COR-L47 (cell line): ENCODE measurements around the gene MAP2K5.

Experiments
- DNase-seq: peaks from one replicate; lab custom pipeline; 2025; lab: John Stamatoyannopoulos, UW

The MAP2K5 gene

GRCh38 chr15:67758619-67759300 lies 216.3 kb downstream of the MAP2K5 start:
- DNase-seq = no peak

- no peak for DNase-seq
These were observed 218.4 kb downstream of the MAP2K5 start for GRCh38 chr15:67760901-67761300.

DNA sequence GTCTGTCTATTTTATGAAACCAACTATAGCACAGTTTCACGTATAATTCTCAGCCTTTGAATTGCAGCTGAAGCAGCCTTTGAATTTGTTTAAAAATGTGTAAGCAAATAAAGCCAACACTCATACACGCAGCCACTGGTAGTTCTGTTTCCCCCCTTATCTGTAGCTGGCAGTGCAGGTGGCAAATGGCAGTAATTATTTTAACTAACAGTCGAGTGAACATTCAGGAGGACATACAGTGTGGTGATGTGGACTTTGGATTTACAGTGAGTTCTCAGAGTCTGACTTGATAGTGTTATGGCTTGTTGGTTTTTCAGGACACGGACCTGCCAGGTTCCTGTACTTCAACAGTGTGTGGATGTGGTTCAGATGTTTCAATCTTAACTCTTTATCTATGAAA lies 218.8 kb downstream of the MAP2K5 start:
- no peak for DNase-seq

- DNase-seq = no peak
These were observed 220.3 kb downstream of the MAP2K5 start for GRCh38 chr15:67762610-67763368.

- no peak for DNase-seq
These were observed 223.2 kb downstream of the MAP2K5 start for GRCh38 chr15:67765701-67766100.

DNA sequence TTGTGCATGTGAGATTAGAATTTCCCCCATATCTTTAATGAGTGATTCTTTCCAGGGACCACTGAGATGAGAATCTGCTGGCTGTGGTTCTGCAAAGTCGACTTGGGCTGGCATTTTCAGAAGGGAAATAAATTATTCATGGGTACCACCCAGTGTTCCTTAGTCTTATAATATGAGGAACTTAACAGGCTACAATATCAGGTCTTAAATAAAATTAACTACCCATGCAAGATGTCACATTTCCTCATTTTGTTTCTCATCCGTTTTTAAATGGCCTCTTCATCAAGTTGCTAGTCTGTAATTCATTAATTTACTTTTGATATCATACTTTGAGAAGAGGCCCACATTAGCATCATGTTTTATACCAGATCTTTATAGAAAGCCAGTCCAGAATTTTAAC lies 224.5 kb downstream of the MAP2K5 start:
- no peak for DNase-seq

GRCh38 chr15:67768313-67768977 lies 225.9 kb downstream of the MAP2K5 start:
- no peak for DNase-seq

DNA sequence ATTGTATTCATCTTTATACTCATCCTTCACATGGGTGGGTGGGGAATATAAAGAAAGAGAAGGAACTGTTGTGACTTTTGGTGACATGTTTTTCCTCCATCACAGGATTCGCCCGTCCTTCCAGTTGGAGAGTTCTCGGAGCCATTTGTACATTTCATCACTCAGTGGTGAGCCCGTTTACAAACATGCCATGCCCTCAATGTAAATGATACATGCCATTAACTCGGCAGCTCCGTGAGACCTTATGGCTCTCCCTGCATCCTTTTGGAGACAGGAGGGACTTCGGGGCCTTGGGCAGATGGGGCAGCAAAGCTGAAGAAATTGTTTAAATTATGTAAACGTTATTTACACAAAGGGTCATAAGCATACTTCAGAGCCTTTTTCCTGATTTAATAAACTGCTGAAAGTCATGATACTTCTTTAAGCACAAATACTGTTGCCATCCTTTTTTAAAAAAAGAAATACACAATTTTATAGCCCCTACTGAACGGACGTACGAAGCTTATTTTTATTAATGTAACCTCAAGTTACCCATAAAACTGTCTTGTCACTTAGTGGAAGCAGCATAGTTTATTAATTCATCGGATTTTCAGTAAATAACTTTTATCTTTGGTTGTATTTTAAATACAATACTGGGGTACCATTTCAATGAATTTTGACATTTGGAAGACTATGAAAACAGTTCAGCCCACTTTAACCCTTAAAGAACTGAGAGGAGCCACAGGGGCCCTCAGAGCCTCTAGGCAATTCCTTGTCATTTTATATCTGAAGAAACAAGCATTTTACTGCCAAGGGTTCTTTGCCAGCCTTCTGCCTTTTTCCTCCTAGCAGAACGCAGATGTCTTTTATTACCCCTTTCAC lies 227.2 kb downstream of the MAP2K5 start:
- DNase-seq = no peak

DNA sequence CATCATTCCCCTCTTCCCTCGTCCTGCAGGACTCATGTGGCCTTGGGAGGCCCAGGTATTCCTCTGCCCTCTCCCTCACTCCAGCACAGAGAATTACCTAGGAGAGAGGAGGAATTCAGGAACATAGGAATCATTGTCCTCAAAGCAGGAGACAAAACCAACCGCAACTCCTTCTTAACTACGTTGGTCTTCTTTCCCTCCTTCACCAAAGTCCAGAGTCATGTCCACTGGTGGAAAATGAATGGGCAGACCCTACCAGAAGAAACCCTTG lies 227.8 kb downstream of the MAP2K5 start:
- DNase-seq = no peak

DNA sequence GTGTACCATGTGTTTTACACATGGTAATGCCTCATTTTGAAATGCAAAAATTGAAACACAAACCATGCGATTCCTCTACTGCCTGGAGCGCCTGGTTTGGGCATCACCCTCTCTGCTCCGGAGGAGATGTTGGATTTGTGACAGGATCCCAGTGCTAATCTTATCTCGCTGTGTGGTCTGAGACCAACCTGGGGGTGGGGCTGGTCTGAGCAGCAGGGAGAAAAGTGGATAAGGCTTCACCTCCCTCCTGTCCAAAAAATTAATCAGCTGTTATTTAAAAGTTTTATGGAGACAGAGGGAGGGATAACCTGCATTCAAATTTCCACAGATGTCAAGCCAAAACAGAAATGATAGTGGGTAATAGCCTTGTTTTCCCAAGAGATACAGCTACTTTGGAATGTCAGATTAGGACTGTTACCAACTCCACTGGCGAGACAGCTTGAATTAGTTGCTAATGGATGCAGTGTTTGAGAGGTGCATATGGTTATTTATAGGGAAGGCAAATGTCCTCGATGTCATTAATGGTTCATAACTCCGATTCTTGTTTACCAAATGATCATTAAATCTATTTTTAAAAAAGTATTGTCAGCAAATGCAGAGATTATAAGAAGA lies 228.8 kb downstream of the MAP2K5 start:
- no peak for DNase-seq

DNA sequence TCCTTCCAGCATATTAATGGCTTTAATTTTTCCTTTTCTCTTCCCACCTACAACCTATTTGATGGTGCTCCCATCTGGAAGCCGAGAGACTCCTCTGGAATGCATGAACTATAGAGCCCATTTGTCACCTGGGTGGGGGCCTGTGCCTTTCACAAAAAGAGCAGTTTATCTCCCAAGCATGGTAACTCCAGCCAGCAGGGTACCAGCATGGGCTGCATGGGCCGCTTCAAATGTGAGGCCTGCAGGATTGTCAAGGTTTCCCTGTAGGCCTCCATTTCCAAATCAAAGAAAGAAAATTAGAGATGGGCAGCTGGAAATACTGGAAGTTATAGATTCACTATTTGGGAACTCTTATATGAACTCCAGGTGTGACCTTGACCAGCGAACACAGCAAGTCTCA lies 232.1 kb downstream of the MAP2K5 start:
- DNase-seq = no peak

DNA sequence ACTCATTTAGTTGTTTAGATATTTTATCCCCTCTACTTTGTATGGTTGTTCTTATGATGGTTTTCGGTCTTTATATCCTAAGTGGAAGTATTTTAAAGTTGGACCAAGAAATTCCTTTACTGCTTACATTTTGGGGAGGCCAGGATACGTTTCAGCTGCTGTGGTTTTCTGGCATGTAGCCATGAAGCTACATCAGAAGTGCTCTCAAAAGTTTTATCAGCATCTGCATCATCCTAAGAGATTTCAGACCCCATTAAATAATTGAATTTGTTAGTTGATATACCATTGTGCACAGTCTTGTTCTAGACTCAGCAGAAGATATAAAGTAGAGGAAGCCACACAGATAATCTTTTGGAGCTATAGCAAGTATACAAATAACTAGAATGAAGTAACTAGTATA lies 232.7 kb downstream of the MAP2K5 start:
- no peak for DNase-seq

GRCh38 chr15:67775998-67776397 lies 233.5 kb downstream of the MAP2K5 start:
- DNase-seq = no peak

- DNase-seq = no peak
These were observed 234.1 kb downstream of the MAP2K5 start for GRCh38 chr15:67776600-67776999.

- no peak for DNase-seq
These were observed 234.6 kb downstream of the MAP2K5 start for GRCh38 chr15:67777071-67777470.

- no peak for DNase-seq
These were observed 235.3 kb downstream of the MAP2K5 start for GRCh38 chr15:67777773-67778172.

DNA sequence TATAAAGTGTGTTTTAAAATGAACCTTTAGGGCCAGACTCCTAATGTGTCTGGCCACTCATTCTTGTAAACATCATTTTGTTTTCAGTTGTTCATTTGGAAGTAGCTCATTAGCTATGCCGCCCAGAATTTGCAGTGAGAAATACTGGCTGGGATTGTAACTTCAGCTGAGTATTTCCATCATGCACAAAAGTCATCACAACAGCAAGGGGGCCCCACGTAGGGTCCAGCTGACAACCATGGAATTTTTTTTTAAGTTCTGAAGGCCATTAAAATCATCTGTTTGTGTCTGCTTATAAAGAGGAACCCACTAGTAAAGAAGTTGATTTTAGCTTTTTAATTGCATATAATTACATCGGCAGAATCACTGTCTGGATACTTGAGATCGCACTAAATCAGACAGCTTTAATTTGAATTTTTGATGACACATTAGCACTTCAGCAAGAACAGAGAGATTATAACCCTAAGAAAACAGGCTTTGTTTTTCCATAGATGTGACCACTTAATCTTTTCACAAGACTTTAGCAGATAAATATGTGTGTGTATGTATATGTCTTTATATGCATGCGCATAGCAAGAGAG lies 236.6 kb downstream of the MAP2K5 start:
- no peak for DNase-seq

GRCh38 chr15:67779549-67780111 lies 237.1 kb downstream of the MAP2K5 start:
- DNase-seq = no peak

DNA sequence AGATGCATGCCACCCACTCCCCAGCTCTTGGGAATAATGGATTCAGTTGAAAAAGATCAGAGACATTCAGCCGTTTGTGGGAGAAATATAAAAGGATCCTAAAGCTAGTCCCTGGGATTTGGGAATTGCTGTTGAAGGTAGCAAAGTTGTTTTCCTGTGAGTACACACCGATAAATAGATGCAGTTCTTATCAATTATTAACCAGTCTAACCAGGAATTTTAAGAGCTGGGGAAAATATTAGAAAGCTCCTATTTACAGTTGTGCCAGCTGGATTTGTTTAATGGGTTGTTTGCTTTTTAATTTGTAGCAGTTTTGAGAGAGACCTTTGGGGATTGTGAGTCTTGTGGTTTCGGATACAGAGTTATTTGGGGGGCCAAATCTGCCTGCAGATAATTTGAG lies 238.6 kb downstream of the MAP2K5 start:
- DNase-seq = no peak

DNA sequence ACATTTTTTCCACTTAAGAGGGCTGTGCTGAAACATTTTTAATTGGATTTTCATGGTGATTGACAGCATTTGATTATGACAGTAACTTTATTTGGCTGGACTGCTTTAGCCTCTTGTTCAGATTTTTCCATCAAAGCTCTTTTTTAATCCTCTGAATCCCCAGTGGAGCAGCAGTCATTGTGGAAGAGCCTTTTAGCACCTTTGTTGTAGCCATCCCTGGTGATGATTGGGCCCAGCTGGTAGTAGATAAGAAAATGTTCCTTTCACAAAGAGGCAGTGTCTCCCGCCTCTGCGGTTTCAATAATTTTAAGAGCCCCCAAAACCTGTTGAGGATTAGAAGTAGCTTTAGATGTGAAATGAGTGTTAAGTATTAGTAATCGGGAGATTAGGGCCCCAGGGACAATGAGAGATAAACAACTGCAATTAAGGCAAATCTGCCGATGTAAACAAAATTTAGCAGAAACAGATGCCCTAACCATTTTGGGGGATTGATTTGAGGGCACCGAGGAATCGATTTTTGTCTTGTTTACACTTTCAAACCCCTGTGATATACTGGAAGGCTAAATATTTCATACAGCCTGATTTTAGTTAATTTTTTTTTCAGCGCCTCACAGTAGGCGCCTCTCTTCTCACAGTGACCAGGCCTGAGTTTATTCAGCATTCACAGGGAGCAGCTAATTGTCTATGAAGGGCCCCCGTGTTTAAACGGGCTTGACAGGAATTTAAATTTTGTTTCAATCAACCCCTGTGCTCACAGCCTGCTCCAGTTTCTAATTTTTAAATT lies 239.6 kb downstream of the MAP2K5 start:
- DNase-seq = no peak

GRCh38 chr15:67782691-67782991 lies 240.1 kb downstream of the MAP2K5 start:
- no peak for DNase-seq
